Measurements from ENCODE around the gene RNF38. TPM values are rescaled to one million over a fixed set of nuclear protein-coding genes. Genes with fewer than 3 reads are reported as not detected.

The RNF38 gene
- total RNA-seq, 1 experiment from 2014 or later, result 18.1 TPM

- Histone ChIP-seq H3K9ac (ENCODE audit: low read length) (no peak overlapping the region), H3K27ac (ENCODE audit: low read depth, low read length) (no peak overlapping the region), H3K27me3 (ENCODE audit: insufficient read depth, low read length) (no peaks in the 10 kb centered on the region), H3K9me3 (ENCODE audit: control insufficient read depth in 1 of 2, insufficient read depth in 1 of 2, low read depth in 1 of 2, low read length in 2 of 2) (no peaks in the 10 kb centered on the region), H2AFZ (ENCODE audit: low read depth, low read length, poor library complexity, severe bottlenecking) (no peak overlapping the region), H3K36me3 (ENCODE audit: control insufficient read depth in 1 of 2, insufficient read depth in 2 of 2, low read length in 2 of 2) (no peaks in the 10 kb centered on the region), H3K4me2 (ENCODE audit: low read length) (no peak overlapping the region), H3K79me2 (ENCODE audit: insufficient read depth, low read length) (no peaks in the 10 kb centered on the region), H3K4me1 (ENCODE audit: control insufficient read depth in 1 of 2, insufficient read depth in 2 of 2, low read length in 2 of 2) (peaks cover 13 to 21% of the 10 kb centered on the region in 2 experiments; a peak in 3 of 4 replicates), H3K9me2 (ENCODE audit: insufficient read depth) (no peaks in the 10 kb centered on the region), H3K4me3 (replicated peaks in 1 of 2; ENCODE audit: low read depth in 1 of 2, low read length in 2 of 2) (no peak overlapping the region), H4K20me1 (ENCODE audit: insufficient read depth) (no peaks in the 10 kb centered on the region)
- BruUV-seq (replicated peaks), result no TSS peak
- no peak for TF ChIP-seq YY1 (IDR thresholded peaks at IDR 0.05; ENCODE audit: extremely low read depth, insufficient replicate concordance, low read depth, low read length)
- TF ChIP-seq ELF1 (IDR thresholded peaks at IDR 0.05; ENCODE audit: borderline replicate concordance, low read depth), result no peak
- TF ChIP-seq EZH2phosphoT487 (IDR thresholded peaks at IDR 0.05; ENCODE audit: borderline replicate concordance), result no peak
- TF ChIP-seq FOSL1 (IDR thresholded peaks at IDR 0.05; ENCODE audit: low read depth), result no peak
- TF ChIP-seq ZBTB33 (IDR thresholded peaks at IDR 0.05; ENCODE audit: extremely low read depth, insufficient replicate concordance, low read length), result no peak
- no peak for TF ChIP-seq ATF3 (IDR thresholded peaks at IDR 0.05)
- TF ChIP-seq SIN3A (IDR thresholded peaks at IDR 0.05; ENCODE audit: low read depth), result no peak
- TF ChIP-seq CBX3 (IDR thresholded peaks at IDR 0.05; ENCODE audit: low read depth), result no peak
- TF ChIP-seq SRF (IDR thresholded peaks at IDR 0.05; ENCODE audit: low read depth), result no peak
- TF ChIP-seq CEBPB (IDR thresholded peaks at IDR 0.05; ENCODE audit: low read depth), result no peak
- no peak for TF ChIP-seq POLR2AphosphoS5 (IDR thresholded peaks at IDR 0.05; ENCODE audit: low read depth, low read length)
- TF ChIP-seq CTCF (IDR thresholded peaks at IDR 0.05 in 2 of 3, conservative IDR thresholded peaks at IDR 0.05 in 1 of 3; ENCODE audit: borderline replicate concordance in 1 of 3, insufficient read depth in 1 of 3, low read depth in 2 of 3, low read length in 2 of 3), result no peak
- intact Hi-C loops (cut with micrococcal nuclease), result no loop called here
- no peak for ATAC-seq
- RAD21 ChIA-PET (ENCODE audit: low non-redundant PET in 1 of 2, low total read pairs in 2 of 2, uncharacterized antibody in 2 of 2, unreplicated experiment in 2 of 2), result no interaction called here
- CTCF ChIA-PET, result interaction anchor here (0.9 to 1.1 kb wide), 2 partner anchors 9 to 15 kb away, joined by 3 read pairs; no protein-coding TSS in a partner anchor
- no peak for DNase-seq (ENCODE audit: low read depth, low spot score)
- POLR2A ChIA-PET, result no interaction called here
Measured at GRCh38 chr9:36315283-36315682, 84.8 kb downstream of the RNF38 start.
